K562 (cell line): ENCODE measurements around the gene CEMP1. TPM values are rescaled to one million over a fixed set of nuclear protein-coding genes. Genes with fewer than 3 reads are reported as not detected.

Source experiments
- CBX1 ChIP-seq: sonication (generic); IDR thresholded peaks from 2 replicates; pipeline ENCODE4 v1.6.1; 2016; ENCODE audit warnings: antibody characterized with exemption, low read depth, mild to moderate bottlenecking
- CBX8 ChIP-seq: fragments of 200-600 bp; sonication (generic); IDR thresholded peaks from 2 replicates; pipeline ENCODE4 v1.6.1; 2012; ENCODE audit warnings: borderline replicate concordance, mixed run types, low read depth, mild to moderate bottlenecking, moderate library complexity, mixed read lengths, low read length, control low read depth, inconsistent platforms; ENCODE audit not compliant: poor library complexity, severe bottlenecking; ENCODE audit errors: extremely low read depth
- GABPB1 ChIP-seq: sonication (generic); formaldehyde crosslinking; IDR thresholded peaks from 2 replicates; pipeline ENCODE4 v1.8.0; 2022; ENCODE audit warnings: mild to moderate bottlenecking, missing genetic modification reagents
- HIVEP1 ChIP-seq: fragments of 250-450 bp; sonication (Bioruptor Pico); IDR thresholded peaks from 2 replicates; pipeline ENCODE4 v1.4.0; 2020; ENCODE audit warnings: mild to moderate bottlenecking
- MAFK ChIP-seq: IDR thresholded peaks from 2 replicates; pipeline ENCODE4 v1.6.1; 2011; ENCODE audit warnings: low read length, improper control_type of control experiment
- NEUROD1 ChIP-seq: fragments of 150-350 bp; IDR thresholded peaks from 2 replicates; pipeline ENCODE4 v1.6.1; 2014; ENCODE audit warnings: borderline replicate concordance, low read length, low read depth; ENCODE audit not compliant: partially characterized antibody
- RFX5 ChIP-seq: IDR thresholded peaks from 2 replicates; pipeline ENCODE4 v1.6.1; 2011; ENCODE audit warnings: low read depth, mild to moderate bottlenecking, improper control_type of control experiment, low read length
- SOX6 ChIP-seq: fragments of 450-650 bp; IDR thresholded peaks from 2 replicates; pipeline ENCODE4 v1.6.1; 2014; ENCODE audit warnings: mild to moderate bottlenecking
- TBL1XR1 ChIP-seq, 2 experiments: IDR thresholded peaks; 2 replicates each; pipeline ENCODE4 v1.6.1; 2012; ENCODE audit warnings: improper control_type of control experiment in 2 of 2, low read length in 2 of 2, mild to moderate bottlenecking in 1 of 2
- ZBTB1 ChIP-seq: sonication (generic); formaldehyde crosslinking; IDR thresholded peaks from 2 replicates; pipeline ENCODE4 v1.8.1; 2023; ENCODE audit warnings: missing genetic modification reagents, low read depth, mild to moderate bottlenecking, borderline replicate concordance
- ZKSCAN1 ChIP-seq: fragments of 150-350 bp; IDR thresholded peaks from 2 replicates; pipeline ENCODE4 v1.6.1; 2016; ENCODE audit warnings: low read depth, low read length
- ZNF124 ChIP-seq: sonication (generic); formaldehyde crosslinking; IDR thresholded peaks from 2 replicates; pipeline ENCODE4 v1.8.1; 2022; ENCODE audit warnings: missing genetic modification reagents
- ZNF23 ChIP-seq: fragments of 250-450 bp; sonication (Bioruptor Pico); IDR thresholded peaks from 2 replicates; pipeline ENCODE4 v1.4.0; 2020; ENCODE audit warnings: mild to moderate bottlenecking
- ZNF232 ChIP-seq: sonication (generic); formaldehyde crosslinking; IDR thresholded peaks from 2 replicates; pipeline ENCODE4 v1.8.0; 2022; ENCODE audit warnings: mild to moderate bottlenecking, missing genetic modification reagents
- ZNF274 ChIP-seq: IDR thresholded peaks from 2 replicates; pipeline ENCODE4 v1.6.1; 2011; ENCODE audit warnings: low read depth, mild to moderate bottlenecking, low read length, moderate library complexity, borderline replicate concordance
- ZNF436 ChIP-seq: fragments of 250-450, 450-650 bp; sonication (Bioruptor Pico); formaldehyde crosslinking; IDR thresholded peaks from 2 replicates; pipeline ENCODE4 v1.7.0; 2020; ENCODE audit warnings: mild to moderate bottlenecking
- ZNF57 ChIP-seq: fragments of 450-650 bp; formaldehyde crosslinking; IDR thresholded peaks from 2 replicates; pipeline ENCODE4 v1.4.0; 2020; ENCODE audit warnings: mild to moderate bottlenecking, moderate library complexity
- ZNF780A ChIP-seq: fragments of 250-450 bp; sonication (Bioruptor Pico); IDR thresholded peaks from 2 replicates; pipeline ENCODE4 v1.5.0; 2021; ENCODE audit warnings: mild to moderate bottlenecking
- polyA plus RNA-seq, 8 experiments: library from polyadenylated mRNA; depleted of rRNA in 4 of 8; stranded (reverse) in 5 of 8; unstranded in 3 of 8; fragments of >200 nt; fragmentation: Nextera tagmentation in 2 of 8; fragmentation: Illumina TruSeq in 1 of 8; extraction: Ambion mirVana in 2 of 8; extraction: Trizol in 1 of 8; gene quantifications; 2 replicates each; pipeline versions ENCODE4 v1.2.1 to v1.2.3, GENCODE V29; 2011 to 2014; ENCODE audit warnings: inconsistent platforms in 1 of 8, missing spikeins in 1 of 8
- total RNA-seq, 7 experiments: library from RNA; depleted of rRNA in 6 of 7; stranded (reverse); fragments of >200 nt in 6 of 7; fragmentation: Illumina TruSeq in 2 of 7; extraction: Trizol in 2 of 7; gene quantifications; 2 replicates each; pipeline versions ENCODE4 v1.2.1 to v1.2.3, GENCODE V29; 2011 to 2021; ENCODE audit warnings: low replicate concordance in 1 of 7
- TF ChIP-seq, protein P1 (sequence below): sonication (generic); formaldehyde crosslinking; IDR thresholded peaks from 2 replicates; pipeline ENCODE4 v1.8.1; 2023; ENCODE audit warnings: mild to moderate bottlenecking, missing genetic modification reagents
- TF ChIP-seq, protein P2 (sequence below): fragments of 250-450 bp; sonication (Bioruptor Pico); IDR thresholded peaks from 2 replicates; pipeline ENCODE4 v1.5.0; 2020; ENCODE audit warnings: mild to moderate bottlenecking, borderline replicate concordance
- TF ChIP-seq, protein P3 (sequence below): fragments of 450-650 bp; IDR thresholded peaks from 2 replicates; pipeline ENCODE4 v1.6.1; 2017; ENCODE audit warnings: antibody characterized with exemption, mild to moderate bottlenecking

Gene CEMP1
- total and polyA plus RNA-seq, 9 of the 15 experiments (the other 6 are each of a cell fraction or from before 2014, with no cell fraction given) = 0.05 to 0.45 TPM; not detected in 7

GRCh38 chr16:2531696-2532493, 687 bp upstream of the CEMP1 start (continued):
- TF ChIP-seq ZNF274 (no peak), NEUROD1 (peak; percentile 29), ZBTB1 (CRISPR knock-in tag) (no peak), CBX8 (no peak), ZNF23 (CRISPR knock-in tag) (no peak), ZNF780A (CRISPR knock-in tag) (no peak), TBL1XR1 (IDR thresholded peaks at IDR 0.05; ENCODE audit: low read length in 2 of 2) (no peak), ZNF232 (CRISPR knock-in tag) (no peak), GABPB1 (CRISPR knock-in tag) (no peak; the same call in 1 of the 2 replicates), ZNF436 (no peak), MAFK (no peak), RFX5 (no peak), ZKSCAN1 (0 out of 2 replicates have a peak, but pooled peaks have one; percentile 12), ZNF57 (CRISPR knock-in tag) (no peak), CBX1 (peak; percentile 52; the same call in 1 of the 2 replicates), ZNF124 (CRISPR knock-in tag) (no peak), HIVEP1 (CRISPR knock-in tag) (no peak), SOX6 (no peak)
- TF ChIP-seq, protein P1, sequence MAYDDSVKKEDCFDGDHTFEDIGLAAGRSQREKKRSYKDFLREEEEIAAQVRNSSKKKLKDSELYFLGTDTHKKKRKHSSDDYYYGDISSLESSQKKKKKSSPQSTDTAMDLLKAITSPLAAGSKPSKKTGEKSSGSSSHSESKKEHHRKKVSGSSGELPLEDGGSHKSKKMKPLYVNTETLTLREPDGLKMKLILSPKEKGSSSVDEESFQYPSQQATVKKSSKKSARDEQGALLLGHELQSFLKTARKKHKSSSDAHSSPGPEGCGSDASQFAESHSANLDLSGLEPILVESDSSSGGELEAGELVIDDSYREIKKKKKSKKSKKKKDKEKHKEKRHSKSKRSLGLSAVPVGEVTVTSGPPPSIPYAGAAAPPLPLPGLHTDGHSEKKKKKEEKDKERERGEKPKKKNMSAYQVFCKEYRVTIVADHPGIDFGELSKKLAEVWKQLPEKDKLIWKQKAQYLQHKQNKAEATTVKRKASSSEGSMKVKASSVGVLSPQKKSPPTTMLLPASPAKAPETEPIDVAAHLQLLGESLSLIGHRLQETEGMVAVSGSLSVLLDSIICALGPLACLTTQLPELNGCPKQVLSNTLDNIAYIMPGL (CRISPR knock-in tag) = no peak
- TF ChIP-seq, protein P2, sequence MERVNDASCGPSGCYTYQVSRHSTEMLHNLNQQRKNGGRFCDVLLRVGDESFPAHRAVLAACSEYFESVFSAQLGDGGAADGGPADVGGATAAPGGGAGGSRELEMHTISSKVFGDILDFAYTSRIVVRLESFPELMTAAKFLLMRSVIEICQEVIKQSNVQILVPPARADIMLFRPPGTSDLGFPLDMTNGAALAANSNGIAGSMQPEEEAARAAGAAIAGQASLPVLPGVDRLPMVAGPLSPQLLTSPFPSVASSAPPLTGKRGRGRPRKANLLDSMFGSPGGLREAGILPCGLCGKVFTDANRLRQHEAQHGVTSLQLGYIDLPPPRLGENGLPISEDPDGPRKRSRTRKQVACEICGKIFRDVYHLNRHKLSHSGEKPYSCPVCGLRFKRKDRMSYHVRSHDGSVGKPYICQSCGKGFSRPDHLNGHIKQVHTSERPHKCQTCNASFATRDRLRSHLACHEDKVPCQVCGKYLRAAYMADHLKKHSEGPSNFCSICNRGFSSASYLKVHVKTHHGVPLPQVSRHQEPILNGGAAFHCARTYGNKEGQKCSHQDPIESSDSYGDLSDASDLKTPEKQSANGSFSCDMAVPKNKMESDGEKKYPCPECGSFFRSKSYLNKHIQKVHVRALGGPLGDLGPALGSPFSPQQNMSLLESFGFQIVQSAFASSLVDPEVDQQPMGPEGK = no peak
- TF ChIP-seq, protein P3, sequence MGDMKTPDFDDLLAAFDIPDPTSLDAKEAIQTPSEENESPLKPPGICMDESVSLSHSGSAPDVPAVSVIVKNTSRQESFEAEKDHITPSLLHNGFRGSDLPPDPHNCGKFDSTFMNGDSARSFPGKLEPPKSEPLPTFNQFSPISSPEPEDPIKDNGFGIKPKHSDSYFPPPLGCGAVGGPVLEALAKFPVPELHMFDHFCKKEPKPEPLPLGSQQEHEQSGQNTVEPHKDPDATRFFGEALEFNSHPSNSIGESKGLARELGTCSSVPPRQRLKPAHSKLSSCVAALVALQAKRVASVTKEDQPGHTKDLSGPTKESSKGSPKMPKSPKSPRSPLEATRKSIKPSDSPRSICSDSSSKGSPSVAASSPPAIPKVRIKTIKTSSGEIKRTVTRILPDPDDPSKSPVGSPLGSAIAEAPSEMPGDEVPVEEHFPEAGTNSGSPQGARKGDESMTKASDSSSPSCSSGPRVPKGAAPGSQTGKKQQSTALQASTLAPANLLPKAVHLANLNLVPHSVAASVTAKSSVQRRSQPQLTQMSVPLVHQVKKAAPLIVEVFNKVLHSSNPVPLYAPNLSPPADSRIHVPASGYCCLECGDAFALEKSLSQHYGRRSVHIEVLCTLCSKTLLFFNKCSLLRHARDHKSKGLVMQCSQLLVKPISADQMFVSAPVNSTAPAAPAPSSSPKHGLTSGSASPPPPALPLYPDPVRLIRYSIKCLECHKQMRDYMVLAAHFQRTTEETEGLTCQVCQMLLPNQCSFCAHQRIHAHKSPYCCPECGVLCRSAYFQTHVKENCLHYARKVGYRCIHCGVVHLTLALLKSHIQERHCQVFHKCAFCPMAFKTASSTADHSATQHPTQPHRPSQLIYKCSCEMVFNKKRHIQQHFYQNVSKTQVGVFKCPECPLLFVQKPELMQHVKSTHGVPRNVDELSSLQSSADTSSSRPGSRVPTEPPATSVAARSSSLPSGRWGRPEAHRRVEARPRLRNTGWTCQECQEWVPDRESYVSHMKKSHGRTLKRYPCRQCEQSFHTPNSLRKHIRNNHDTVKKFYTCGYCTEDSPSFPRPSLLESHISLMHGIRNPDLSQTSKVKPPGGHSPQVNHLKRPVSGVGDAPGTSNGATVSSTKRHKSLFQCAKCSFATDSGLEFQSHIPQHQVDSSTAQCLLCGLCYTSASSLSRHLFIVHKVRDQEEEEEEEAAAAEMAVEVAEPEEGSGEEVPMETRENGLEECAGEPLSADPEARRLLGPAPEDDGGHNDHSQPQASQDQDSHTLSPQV = no peak; the same call in 1 of the 2 replicates
